OCI-LY7 (cell line): Measurements from ENCODE around the gene RAD54L. TPM values are rescaled to one million over a fixed set of nuclear protein-coding genes. Genes with fewer than 3 reads are reported as not detected.

Experiments used
- BruUV-seq: library from RNA; stranded (reverse); fragments of 400-500 nt; replicated peaks from 2 replicates; lab custom pipeline; 2021; lab: Mats Ljungman, UMichigan
- CTCF ChIA-PET: fragments of 300-600 bp; sonication (Branson Sonifier 250); formaldehyde crosslinking; loops from one replicate; lab custom pipeline; 2022; ENCODE audit warnings: antibody characterized with exemption; ENCODE audit not compliant: unreplicated experiment; lab: Charles Lee
- POLR2A ChIA-PET: fragments of 300-600 bp; sonication (Branson Sonifier 250); formaldehyde crosslinking; loops from one replicate; lab custom pipeline; 2022; ENCODE audit warnings: antibody characterized with exemption; lab: Charles Lee
- DNase-seq: peaks from one replicate; pipeline ENCODE4 v3.0.0-alpha.2; 2015; ENCODE audit warnings: low spot score
- H2AFZ ChIP-seq: fragments of 200-600 bp; sonication (generic), shearing (Covaris generic); 2 replicates; pipeline ENCODE4 v1.6.1; 2014; ENCODE audit warnings: mild to moderate bottlenecking, antibody characterized with exemption, low read length, moderate library complexity
- H3K27ac ChIP-seq: fragments of 200-600 bp; sonication (generic); 2 replicates; pipeline ENCODE4 v1.5.1; 2014; ENCODE audit warnings: mixed run types, low read depth, mild to moderate bottlenecking, moderate library complexity, low read length, inconsistent platforms; ENCODE audit not compliant: poor library complexity, severe bottlenecking
- H3K36me3 ChIP-seq: fragments of 200-600 bp; sonication (generic); 2 replicates; pipeline ENCODE4 v1.6.1; 2014; ENCODE audit warnings: mild to moderate bottlenecking, antibody characterized with exemption, low read length, moderate library complexity, mixed read lengths; ENCODE audit not compliant: insufficient read depth
- H3K4me1 ChIP-seq: fragments of 200-600 bp; sonication (generic); 2 replicates; pipeline ENCODE4 v1.5.1; 2014; ENCODE audit warnings: mild to moderate bottlenecking, low read length; ENCODE audit not compliant: insufficient read depth, poor library complexity, severe bottlenecking
- H3K4me2 ChIP-seq: fragments of 200-600 bp; sonication (generic); 2 replicates; pipeline ENCODE4 v1.6.1; 2014; ENCODE audit warnings: mild to moderate bottlenecking, low read length
- H3K4me3 ChIP-seq: fragments of 200-600 bp; sonication (generic); 2 replicates; pipeline ENCODE4 v1.5.1; 2014; ENCODE audit warnings: mild to moderate bottlenecking, low read depth, low read length; ENCODE audit not compliant: poor library complexity, severe bottlenecking
- H3K79me2 ChIP-seq: fragments of 200-600 bp; sonication (generic); 2 replicates; pipeline ENCODE4 v1.6.1; 2016; ENCODE audit warnings: low read depth, mild to moderate bottlenecking, low read length, moderate library complexity, mixed read lengths; ENCODE audit not compliant: insufficient read depth
- H3K9me2 ChIP-seq: fragments of 200-600 bp; sonication (generic); 2 replicates; pipeline ENCODE4 v1.6.1; 2016; ENCODE audit warnings: mild to moderate bottlenecking, low read length, mixed read lengths; ENCODE audit not compliant: insufficient read depth
- H3K9me3 ChIP-seq: fragments of 200-600 bp; sonication (generic); 2 replicates; pipeline ENCODE4 v1.6.1; 2014; ENCODE audit warnings: mild to moderate bottlenecking, mixed run types, low read length, mixed read lengths
- H4K20me1 ChIP-seq: fragments of 200-600 bp; sonication (generic); 2 replicates; pipeline ENCODE4 v1.6.1; 2014; ENCODE audit warnings: mild to moderate bottlenecking, antibody characterized with exemption, low read length, moderate library complexity, mixed read lengths; ENCODE audit not compliant: insufficient read depth
- CTCF ChIP-seq: fragments of 200-600 bp; sonication (generic); conservative IDR thresholded peaks from 2 replicates; pipeline ENCODE4 v1.5.1; 2014; ENCODE audit warnings: mild to moderate bottlenecking, antibody characterized with exemption, low read length, moderate library complexity, mixed read lengths
- EZH2phosphoT487 ChIP-seq: fragments of 200-600 bp; sonication (generic); IDR thresholded peaks from 2 replicates; pipeline ENCODE4 v1.6.1; 2018; ENCODE audit warnings: low read depth, borderline replicate concordance, mild to moderate bottlenecking, mixed run types, antibody characterized with exemption, low read length, moderate library complexity, mixed read lengths
- intact Hi-C: fragments of 100-400 bp; cut with micrococcal nuclease; formaldehyde crosslinking; loops from one replicate; pipeline ENCODE4 v1.10.0; 2022; ENCODE audit not compliant: unreplicated experiment
- total RNA-seq, 2 experiments: library from RNA; depleted of rRNA in 1 of 2; stranded (reverse); fragments of >200 nt in 1 of 2; shearing (Covaris generic) in 1 of 2; gene quantifications; 2 replicates each; pipeline ENCODE4 v1.2.3, GENCODE V29; 2014 to 2022

The RAD54L gene
- total RNA-seq, 2 experiments from 2014 or later = 62.6 to 78.5 TPM

DNA sequence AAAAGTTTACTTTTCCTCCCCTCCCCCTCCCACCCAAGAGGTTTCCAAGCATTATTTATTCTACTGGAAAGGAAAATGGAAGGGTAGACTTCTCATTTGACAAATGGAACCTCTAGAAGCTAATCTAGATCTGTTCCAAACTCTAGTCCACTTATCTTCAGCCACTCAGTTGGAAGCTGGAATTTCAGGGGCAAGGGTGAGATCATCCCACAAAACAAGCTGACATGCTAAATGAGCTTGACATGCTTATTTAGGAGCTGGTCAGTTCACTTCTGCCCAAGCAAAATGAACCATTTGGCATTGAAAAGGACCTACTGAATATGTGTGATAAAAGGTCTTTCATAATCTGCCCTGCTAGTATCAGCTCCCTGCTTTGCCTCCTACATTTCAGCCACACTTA, 50.8 kb downstream of the RAD54L start:
- Histone ChIP-seq H3K4me2 (no peak overlapping the region), H3K4me1 (peaks cover 14% of the 10 kb centered on the region), H3K27ac (no peak overlapping the region), H3K79me2 (peaks cover 28% of the 10 kb centered on the region; the same call in 1 of the 2 replicates), H2AFZ (no peak overlapping the region), H4K20me1 (peaks cover 3% of the 10 kb centered on the region; the same call in 1 of the 2 replicates), H3K9me2 (no peaks in the 10 kb centered on the region), H3K36me3 (peaks cover 49% of the 10 kb centered on the region), H3K4me3 (no peak overlapping the region), H3K9me3 (no peaks in the 10 kb centered on the region)
- no peak for DNase-seq
- POLR2A ChIA-PET = interaction anchor here (0.8 to 1.3 kb wide), 2 partner anchors 14 to 35 kb away, joined by 3 to 6 read pairs; no protein-coding TSS in a partner anchor
- BruUV-seq = no TSS peak
- intact Hi-C loops = no loop called here
- CTCF ChIA-PET = no interaction called here
- TF ChIP-seq CTCF (no peak), EZH2phosphoT487 (no peak)

DNA sequence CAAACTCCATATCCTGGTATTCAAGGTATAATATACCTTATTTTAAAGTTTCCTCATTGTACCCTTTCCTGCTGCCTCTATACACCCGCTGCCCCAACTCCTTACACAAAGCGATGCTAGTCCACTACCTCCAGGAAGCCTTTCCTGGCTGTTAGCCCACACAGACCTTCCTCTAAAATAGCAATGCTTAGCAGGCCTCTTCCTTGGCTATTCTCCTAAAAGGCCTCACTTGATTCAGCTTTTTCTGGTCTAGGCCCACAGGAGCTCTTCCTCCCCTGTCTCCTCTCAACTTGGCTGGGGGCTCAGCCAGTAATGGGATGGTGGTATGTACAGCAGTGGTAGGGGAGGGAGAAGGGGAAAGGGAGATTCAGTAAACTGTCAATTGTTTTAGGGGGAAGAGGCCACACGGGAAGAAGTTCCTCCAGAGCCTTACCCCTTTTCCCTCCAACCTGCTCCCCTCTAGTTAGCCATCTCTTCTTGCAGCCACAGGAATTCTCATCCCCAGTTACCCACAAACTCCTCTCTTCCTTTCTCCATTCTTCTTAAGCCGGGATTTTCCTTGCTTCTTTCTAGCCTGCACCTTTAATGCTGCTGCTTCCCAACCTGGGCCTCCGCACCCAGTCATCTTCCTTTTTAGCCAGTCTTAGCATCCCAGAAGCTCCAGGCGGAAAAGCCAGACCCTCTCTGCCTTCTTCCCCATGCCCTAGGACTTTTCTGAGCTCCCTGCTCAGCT, 53.3 kb downstream of the RAD54L start:
- Histone ChIP-seq H3K4me3 (peak overlapping the region; percentile 95), H4K20me1 (peaks cover 8% of the 10 kb centered on the region), H3K4me2 (peak overlapping the region; percentile 72), H3K4me1 (peaks cover 16% of the 10 kb centered on the region), H2AFZ (no peak overlapping the region), H3K79me2 (peaks cover 52% of the 10 kb centered on the region), H3K36me3 (peaks cover 42% of the 10 kb centered on the region), H3K9me2 (no peaks in the 10 kb centered on the region), H3K27ac (no peak overlapping the region), H3K9me3 (no peaks in the 10 kb centered on the region)
- no peak for DNase-seq
- no peak for TF ChIP-seq CTCF
- no peak for TF ChIP-seq EZH2phosphoT487
- ChIA-PET CTCF (no interaction called here), POLR2A (no interaction called here)
- intact Hi-C loops = no loop called here
- no TSS peak for BruUV-seq

DNA sequence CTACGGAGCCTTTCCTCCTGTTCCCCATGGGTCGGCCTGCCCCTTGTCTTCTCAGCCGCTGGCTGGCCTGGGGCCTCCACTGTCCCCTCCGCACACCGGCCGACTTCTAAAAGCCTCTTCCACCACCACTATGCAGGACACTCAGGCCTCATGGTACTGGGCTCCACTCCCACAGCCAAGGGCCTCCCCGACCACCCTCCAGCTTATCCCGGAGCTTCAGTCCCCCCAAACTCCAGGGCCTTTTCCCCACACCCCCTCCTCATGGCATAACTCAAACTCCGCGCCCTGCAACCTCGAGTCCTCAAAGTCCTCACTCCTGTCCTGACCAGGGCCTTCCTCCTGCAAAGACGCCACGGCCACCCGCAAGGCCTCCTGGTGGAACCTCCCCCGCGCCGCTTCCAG, 53.8 kb downstream of the RAD54L start:
- H3K79me2 ChIP-seq = peaks cover 58% of the 10 kb centered on the region
- H2AFZ ChIP-seq = no peak overlapping the region
- H3K9me3 ChIP-seq = no peaks in the 10 kb centered on the region
- H3K9me2 ChIP-seq = no peaks in the 10 kb centered on the region
- TF ChIP-seq EZH2phosphoT487 (no peak), CTCF (no peak)
- DNase-seq = no peak
- peak overlapping the region; percentile 72 for H3K4me2 ChIP-seq
- ChIA-PET POLR2A (no interaction called here), CTCF (no interaction called here)
- peaks cover 43% of the 10 kb centered on the region for H3K36me3 ChIP-seq
- no peak overlapping the region for H3K27ac ChIP-seq
- BruUV-seq = no TSS peak
- peaks cover 21% of the 10 kb centered on the region for H3K4me1 ChIP-seq
- peak overlapping the region; percentile 95 for H3K4me3 ChIP-seq
- intact Hi-C loops = no loop called here
- H4K20me1 ChIP-seq = peaks cover 13% of the 10 kb centered on the region
